IPS-15b (cell line): ENCODE measurements around the gene DNAJB8.

Experiments
- H3K27me3 ChIP-seq: one replicate; pipeline ENCODE4 v1.6.1; 2013; ENCODE audit warnings: low read length; ENCODE audit not compliant: control insufficient read depth, insufficient read depth
- H3K36me3 ChIP-seq: one replicate; pipeline ENCODE4 v1.6.1; 2013; ENCODE audit warnings: low read length; ENCODE audit not compliant: control insufficient read depth, insufficient read depth
- H3K4me1 ChIP-seq: one replicate; pipeline ENCODE4 v1.6.1; 2013; ENCODE audit warnings: mild to moderate bottlenecking, low read length; ENCODE audit not compliant: control insufficient read depth, insufficient read depth
- H3K4me3 ChIP-seq: one replicate; pipeline ENCODE4 v1.5.1; 2013; ENCODE audit warnings: low read depth, low read length
- H3K9ac ChIP-seq: one replicate; pipeline ENCODE4 v1.6.1; 2013; ENCODE audit warnings: low read depth, mild to moderate bottlenecking, low read length
- H3K9me3 ChIP-seq: one replicate; pipeline ENCODE4 v1.6.1; 2013; ENCODE audit warnings: mild to moderate bottlenecking, low read length; ENCODE audit not compliant: control insufficient read depth, insufficient read depth

The DNAJB8 gene

DNA sequence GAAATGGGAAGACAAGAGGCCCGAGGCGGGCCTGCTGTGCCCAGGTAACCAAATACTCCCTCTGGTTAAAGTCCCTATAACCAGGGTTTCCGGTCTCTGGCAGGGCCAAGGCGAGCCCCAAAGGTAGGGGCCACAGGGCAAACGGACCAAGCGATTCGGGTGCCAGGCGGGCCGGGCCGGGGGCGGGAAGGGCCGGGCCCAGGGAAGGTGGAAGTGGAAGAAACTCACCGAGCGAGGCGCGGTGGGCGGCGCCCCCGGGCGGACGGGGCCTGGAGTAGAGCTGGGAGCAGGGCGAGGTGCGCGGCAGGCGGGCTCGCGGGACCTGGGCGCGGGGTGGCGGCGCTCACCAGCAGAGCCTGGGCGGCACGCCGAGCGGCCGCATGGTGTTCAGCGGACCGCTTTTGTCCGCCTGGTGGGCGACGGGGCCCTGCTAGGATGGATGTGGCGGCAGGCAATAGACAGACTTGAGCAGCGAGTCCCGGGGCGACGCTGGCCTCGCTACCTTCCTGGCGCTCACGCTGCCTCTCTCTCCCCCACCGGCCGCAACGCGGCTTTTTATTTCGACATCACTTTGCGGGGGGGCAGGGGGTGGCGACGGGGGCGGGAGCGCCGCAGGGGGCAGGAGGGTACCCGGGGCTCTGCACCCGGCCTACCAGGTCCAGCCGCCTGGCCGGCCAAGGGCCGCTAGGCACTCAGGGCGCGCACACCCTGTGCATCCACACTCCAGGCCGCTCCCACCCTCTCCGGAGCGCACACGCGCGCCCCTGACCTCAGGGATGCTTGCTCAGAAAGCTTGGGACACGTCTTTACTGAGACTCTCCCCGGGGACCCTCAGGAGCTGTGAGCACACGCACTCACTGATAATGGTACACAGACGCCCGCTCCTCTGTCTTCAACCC lies 26.2 kb upstream of the DNAJB8 start, which contains the start of gene GATA2:
TSS of gene GATA2 (minus strand) at position 531 of the 899 bp plus-strand sequence. CDS start 6,170 bp downstream, outside the sequence.
- H3K36me3 ChIP-seq, result no peaks in the 10 kb centered on the region
- H3K4me1 ChIP-seq, result peaks cover 10% of the 10 kb centered on the region
- H3K4me3 ChIP-seq, result peak within 1 kb of the TSS; percentile 35
- peaks cover 94% of the 10 kb centered on the region for H3K27me3 ChIP-seq
- no peaks in the 10 kb centered on the region for H3K9me3 ChIP-seq
- no peak within 1 kb of the TSS for H3K9ac ChIP-seq

GRCh38 chr3:128491941-128492670 lies 25.4 kb upstream of the DNAJB8 start:
- Histone ChIP-seq H3K9ac (no peak overlapping the region), H3K4me3 (peak overlapping the region; percentile 35), H3K36me3 (no peaks in the 10 kb centered on the region), H3K4me1 (peaks cover 8% of the 10 kb centered on the region), H3K9me3 (no peaks in the 10 kb centered on the region), H3K27me3 (peaks cover 95% of the 10 kb centered on the region)

DNA sequence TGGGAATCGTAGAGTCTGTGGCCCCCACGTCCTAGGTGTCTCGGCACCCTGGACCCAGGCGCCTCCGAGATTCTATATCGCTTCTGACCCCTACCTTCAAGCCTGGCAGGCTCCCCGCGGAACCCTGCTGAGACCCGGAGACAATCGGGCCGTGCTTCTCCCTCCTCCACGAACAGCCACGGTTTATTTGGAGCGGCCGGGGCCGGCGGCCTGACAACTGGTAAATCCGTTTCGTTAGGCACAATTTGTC lies 24.9 kb upstream of the DNAJB8 start:
- H3K9me3 ChIP-seq, result no peaks in the 10 kb centered on the region
- peaks cover 95% of the 10 kb centered on the region for H3K27me3 ChIP-seq
- no peaks in the 10 kb centered on the region for H3K36me3 ChIP-seq
- peaks cover 7% of the 10 kb centered on the region for H3K4me1 ChIP-seq
- H3K4me3 ChIP-seq, result peak overlapping the region; percentile 35
- H3K9ac ChIP-seq, result no peak overlapping the region

DNA sequence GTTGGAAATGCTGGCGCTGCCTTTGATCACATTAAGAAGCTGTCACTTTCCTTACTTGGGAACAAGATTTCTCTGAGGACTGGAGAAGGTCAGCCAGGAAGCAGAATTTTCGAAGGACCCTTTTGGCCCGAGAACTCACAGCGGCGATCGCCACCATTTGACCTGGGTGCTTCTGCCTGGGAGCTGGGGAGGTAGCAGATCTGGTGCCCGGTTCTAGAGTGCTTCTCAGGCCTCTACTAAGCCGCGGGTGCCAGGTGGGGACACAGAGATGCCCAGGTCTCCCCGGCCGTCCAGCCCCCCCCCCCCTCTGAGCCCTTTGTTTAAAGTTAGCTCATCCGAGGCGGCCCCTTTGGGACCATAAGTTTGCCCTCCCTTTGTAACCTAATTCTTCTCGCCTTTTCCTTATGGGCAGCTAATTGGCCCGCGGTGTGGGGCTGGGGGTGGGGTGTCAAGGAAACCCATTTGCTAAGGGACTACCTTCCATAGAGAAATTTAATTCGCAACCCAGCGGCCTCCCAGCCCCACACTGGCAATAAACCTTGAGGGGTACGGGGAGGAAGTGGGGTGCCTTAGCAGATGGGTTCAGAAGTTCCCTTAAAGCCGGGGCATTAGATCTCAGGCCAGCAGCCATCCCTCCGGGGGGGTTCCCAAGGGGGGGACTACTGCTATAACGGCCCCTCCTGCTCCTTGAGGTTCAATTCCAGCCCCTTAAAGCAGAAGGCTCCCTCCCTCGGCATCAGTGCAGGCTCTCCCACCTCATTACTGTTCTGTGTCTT lies 24.4 kb upstream of the DNAJB8 start:
- no peak overlapping the region for H3K9ac ChIP-seq
- H3K27me3 ChIP-seq, result peaks cover 95% of the 10 kb centered on the region
- H3K4me3 ChIP-seq, result peak overlapping the region; percentile 64
- no peaks in the 10 kb centered on the region for H3K36me3 ChIP-seq
- H3K4me1 ChIP-seq, result peaks cover 7% of the 10 kb centered on the region
- no peaks in the 10 kb centered on the region for H3K9me3 ChIP-seq

GRCh38 chr3:128490650-128490914 lies 23.9 kb upstream of the DNAJB8 start:
- no peaks in the 10 kb centered on the region for H3K9me3 ChIP-seq
- H3K9ac ChIP-seq, result no peak overlapping the region
- no peaks in the 10 kb centered on the region for H3K36me3 ChIP-seq
- peaks cover 95% of the 10 kb centered on the region for H3K27me3 ChIP-seq
- peak overlapping the region; percentile 64 for H3K4me3 ChIP-seq
- H3K4me1 ChIP-seq, result peaks cover 7% of the 10 kb centered on the region

DNA sequence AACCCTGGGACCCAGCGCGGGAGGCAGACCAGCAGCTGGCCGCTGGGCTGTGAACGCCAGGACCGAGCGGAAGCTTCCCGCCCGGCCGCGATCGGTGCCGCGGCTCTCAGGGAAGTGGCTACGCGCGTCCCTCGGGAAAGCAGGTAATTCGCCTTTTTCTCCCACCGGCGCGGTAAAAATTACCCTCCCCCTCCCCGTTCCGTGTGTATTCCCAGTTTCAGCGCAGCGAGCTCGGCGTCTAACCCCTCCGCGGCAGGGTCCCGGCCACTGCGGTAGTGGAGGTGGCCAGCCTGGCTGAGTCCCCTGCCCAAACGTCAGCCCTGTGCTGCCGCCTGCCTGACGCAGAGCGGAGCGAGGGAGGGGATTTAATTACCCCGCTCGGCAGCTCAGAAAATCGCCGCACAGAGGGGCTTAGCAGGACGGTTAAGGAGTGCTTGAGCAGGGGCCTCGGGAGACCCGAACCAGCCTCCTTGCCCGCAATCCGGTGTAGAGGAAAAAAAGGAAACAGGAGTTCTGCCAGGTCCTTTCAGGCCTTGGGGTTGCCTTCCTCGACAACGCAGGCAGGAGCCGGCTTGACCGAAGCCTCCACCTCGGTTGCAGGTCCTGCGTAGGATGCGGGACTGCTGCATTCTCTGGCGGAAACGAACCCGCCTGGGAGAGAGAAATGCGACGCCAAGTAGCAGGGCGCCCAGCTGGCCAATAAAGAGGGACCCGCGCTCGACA lies 23.4 kb upstream of the DNAJB8 start:
- Histone ChIP-seq H3K27me3 (peaks cover 95% of the 10 kb centered on the region), H3K4me3 (peak overlapping the region; percentile 64), H3K9me3 (no peaks in the 10 kb centered on the region), H3K4me1 (peaks cover 8% of the 10 kb centered on the region), H3K36me3 (no peaks in the 10 kb centered on the region), H3K9ac (no peak overlapping the region)

GRCh38 chr3:128489674-128489926 lies 22.9 kb upstream of the DNAJB8 start:
- H3K4me3 ChIP-seq, result peak overlapping the region; percentile 64
- peaks cover 9% of the 10 kb centered on the region for H3K4me1 ChIP-seq
- no peaks in the 10 kb centered on the region for H3K9me3 ChIP-seq
- H3K27me3 ChIP-seq, result peaks cover 95% of the 10 kb centered on the region
- H3K36me3 ChIP-seq, result no peaks in the 10 kb centered on the region
- no peak overlapping the region for H3K9ac ChIP-seq

DNA sequence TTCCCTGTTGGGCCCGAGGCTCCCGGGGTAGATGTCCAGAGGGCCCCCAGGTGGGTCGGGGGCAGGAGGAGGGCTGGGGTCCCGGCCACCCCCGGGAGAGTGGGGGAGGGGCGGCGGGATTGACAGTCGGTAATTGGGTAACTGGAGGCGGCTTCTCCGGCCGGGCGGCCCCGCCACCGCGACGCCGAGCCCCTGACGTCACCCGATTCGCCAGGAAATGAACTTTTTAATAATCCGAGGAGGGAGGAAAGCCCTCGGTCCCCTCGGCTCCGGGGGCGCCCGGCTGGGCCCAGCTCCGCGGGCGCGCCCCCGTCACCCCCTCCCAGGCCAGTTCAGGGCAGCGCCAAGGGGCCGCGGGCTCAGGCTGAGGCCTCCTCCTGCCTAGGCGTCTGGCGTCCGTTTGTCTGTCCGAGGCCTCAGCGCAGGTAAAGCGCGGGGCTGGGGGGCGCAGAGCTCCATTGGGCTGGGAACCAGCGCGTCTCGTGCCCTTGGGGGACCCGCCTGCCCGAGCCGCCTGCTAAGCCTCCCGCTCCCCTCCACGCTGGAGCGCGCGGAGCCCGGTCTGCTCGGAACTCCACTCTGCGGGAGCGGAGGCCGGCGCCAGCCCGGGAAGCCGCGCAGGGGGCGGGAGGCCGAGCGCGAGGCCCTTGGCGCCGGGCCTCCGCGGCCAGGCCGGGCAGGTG lies 22.4 kb upstream of the DNAJB8 start:
- H3K27me3 ChIP-seq, result peaks cover 95% of the 10 kb centered on the region
- peak overlapping the region; percentile 64 for H3K4me3 ChIP-seq
- no peak overlapping the region for H3K9ac ChIP-seq
- H3K9me3 ChIP-seq, result no peaks in the 10 kb centered on the region
- H3K4me1 ChIP-seq, result peaks cover 12% of the 10 kb centered on the region
- no peaks in the 10 kb centered on the region for H3K36me3 ChIP-seq

GRCh38 chr3:128488636-128488990 lies 21.9 kb upstream of the DNAJB8 start:
- Histone ChIP-seq H3K9me3 (no peaks in the 10 kb centered on the region), H3K9ac (no peak overlapping the region), H3K4me3 (peak overlapping the region; percentile 64), H3K4me1 (peaks cover 15% of the 10 kb centered on the region), H3K27me3 (peaks cover 95% of the 10 kb centered on the region), H3K36me3 (no peaks in the 10 kb centered on the region)

- Histone ChIP-seq H3K9ac (no peak overlapping the region), H3K4me3 (peak overlapping the region; percentile 64), H3K9me3 (no peaks in the 10 kb centered on the region), H3K36me3 (no peaks in the 10 kb centered on the region), H3K27me3 (peaks cover 96% of the 10 kb centered on the region), H3K4me1 (peaks cover 18% of the 10 kb centered on the region)
These were observed 21.3 kb upstream of the DNAJB8 start for GRCh38 chr3:128487813-128488635.

- peaks cover 96% of the 10 kb centered on the region for H3K27me3 ChIP-seq
- no peaks in the 10 kb centered on the region for H3K36me3 ChIP-seq
- H3K4me1 ChIP-seq, result peaks cover 18% of the 10 kb centered on the region
- no peaks in the 10 kb centered on the region for H3K9me3 ChIP-seq
- peak overlapping the region; percentile 43 for H3K4me3 ChIP-seq
- H3K9ac ChIP-seq, result no peak overlapping the region
These were observed 20.8 kb upstream of the DNAJB8 start for GRCh38 chr3:128487538-128487812.
